H1 (cell line): Measurements from ENCODE around the gene EEF1AKMT1. TPM values are rescaled to one million over a fixed set of nuclear protein-coding genes. Genes with fewer than 3 reads are reported as not detected.

Experiments
- BRCA1 ChIP-seq: IDR thresholded peaks from 2 replicates; pipeline ENCODE4 v1.6.1; 2012; ENCODE audit warnings: low read depth, low read length, improper control_type of control experiment
- TBP ChIP-seq: IDR thresholded peaks from 2 replicates; pipeline ENCODE4 v1.6.1; 2011; ENCODE audit warnings: low read depth, low read length, improper control_type of control experiment
- polyA plus RNA-seq, 7 experiments: library from polyadenylated mRNA; depleted of rRNA in 3 of 7; stranded (reverse) in 5 of 7; unstranded in 2 of 7; fragments of >200 nt in 5 of 7; fragments of 200-250 nt in 2 of 7; gene quantifications; 1 replicate in 5 of 7; 2 replicates in 1 of 7; 4 replicates in 1 of 7; pipeline versions ENCODE4 v1.2.1 to v1.2.3, GENCODE V29; 2011 to 2013; ENCODE audit warnings: missing spikeins in 2 of 7, mixed read lengths in 2 of 7
- total RNA-seq: library from RNA; stranded (reverse); fragmentation: NEBNext Ultra II Directional; extraction: Animal tissue kit (Norgen Biotek cat#: 25700); gene quantifications from 2 replicates; pipeline ENCODE4 v1.2.1, GENCODE V29; 2021
- TF ChIP-seq, protein P1 (sequence below): IDR thresholded peaks from 2 replicates; pipeline ENCODE4 v1.6.1; 2012; ENCODE audit warnings: inconsistent platforms
- TF ChIP-seq, protein P2 (sequence below): IDR thresholded peaks from 2 replicates; pipeline ENCODE4 v1.6.1; 2011; ENCODE audit warnings: low read length, improper control_type of control experiment

Gene EEF1AKMT1
- total and polyA plus RNA-seq, 2 of the 8 experiments (the other 6 are each of a cell fraction or from before 2014, with no cell fraction given): 3.1 to 4.1 TPM

DNA sequence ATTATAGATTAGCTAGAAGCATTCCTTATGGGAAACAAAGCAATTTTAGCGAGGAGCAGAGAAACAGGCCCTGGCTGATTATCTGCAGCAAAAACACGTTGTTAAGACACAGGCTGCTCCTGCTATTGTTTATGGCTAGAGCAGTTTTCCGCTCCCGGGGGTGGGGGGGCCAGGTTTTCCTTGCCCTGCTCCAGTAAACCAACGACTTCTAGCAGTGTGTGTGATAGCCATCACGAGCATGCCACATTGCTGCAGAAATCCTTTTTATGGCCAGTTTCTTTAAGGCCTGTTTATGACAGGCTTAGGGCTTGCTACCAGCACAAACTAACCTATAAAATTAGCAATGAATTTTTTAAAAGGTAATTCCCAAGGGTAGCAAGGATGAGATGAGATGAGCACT lies 88.7 kb downstream of the EEF1AKMT1 start (continued):
- TF ChIP-seq, protein P1, sequence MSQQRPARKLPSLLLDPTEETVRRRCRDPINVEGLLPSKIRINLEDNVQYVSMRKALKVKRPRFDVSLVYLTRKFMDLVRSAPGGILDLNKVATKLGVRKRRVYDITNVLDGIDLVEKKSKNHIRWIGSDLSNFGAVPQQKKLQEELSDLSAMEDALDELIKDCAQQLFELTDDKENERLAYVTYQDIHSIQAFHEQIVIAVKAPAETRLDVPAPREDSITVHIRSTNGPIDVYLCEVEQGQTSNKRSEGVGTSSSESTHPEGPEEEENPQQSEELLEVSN: no peak
- TF ChIP-seq, protein P2, sequence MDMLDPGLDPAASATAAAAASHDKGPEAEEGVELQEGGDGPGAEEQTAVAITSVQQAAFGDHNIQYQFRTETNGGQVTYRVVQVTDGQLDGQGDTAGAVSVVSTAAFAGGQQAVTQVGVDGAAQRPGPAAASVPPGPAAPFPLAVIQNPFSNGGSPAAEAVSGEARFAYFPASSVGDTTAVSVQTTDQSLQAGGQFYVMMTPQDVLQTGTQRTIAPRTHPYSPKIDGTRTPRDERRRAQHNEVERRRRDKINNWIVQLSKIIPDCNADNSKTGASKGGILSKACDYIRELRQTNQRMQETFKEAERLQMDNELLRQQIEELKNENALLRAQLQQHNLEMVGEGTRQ: no peak
- TF ChIP-seq BRCA1 (no peak), TBP (no peak)
- TF ChIP-seq, all 59 proteins: peak for 0
